Caco-2 (cell line): Measurements from ENCODE around the gene NRCAM. TPM values are rescaled to one million over a fixed set of nuclear protein-coding genes. Genes with fewer than 3 reads are reported as not detected.
"Not testable (repeated sequence)": the region's sequence is repeated elsewhere in the genome, so short reads cannot be mapped to it uniquely, and the experiment has no call there.

Experiments used
- Bru-seq: library from RNA; stranded (reverse); fragments of 400-500 nt; gene quantifications from one replicate; lab custom pipeline; 2021; lab: Mats Ljungman, UMichigan
- BruChase-seq, 2 experiments: library from RNA; stranded (reverse); fragments of 400-500 nt; gene quantifications; one replicate each; lab custom pipeline; 2021; lab: Mats Ljungman, UMichigan
- BruUV-seq: library from RNA; stranded (reverse); fragments of 400-500 nt; replicated peaks from 2 replicates; lab custom pipeline; 2021; lab: Mats Ljungman, UMichigan
- CTCF ChIA-PET: fragments of 300-600 bp; sonication (Branson Sonifier 250); formaldehyde crosslinking; loops from one replicate; lab custom pipeline; 2022; ENCODE audit warnings: antibody characterized with exemption; lab: Charles Lee
- POLR2A ChIA-PET: fragments of 300-600 bp; sonication (Branson Sonifier 250); formaldehyde crosslinking; loops from one replicate; lab custom pipeline; 2022; ENCODE audit warnings: antibody characterized with exemption; lab: Charles Lee
- DNase-seq, 2 experiments: peaks; one replicate each; pipeline versions ENCODE4 v3.0.0 to v3.0.0-alpha.2; 2020 to 2022
- H3K27me3 ChIP-seq: replicated peaks from 2 replicates; pipeline ENCODE4 v1.6.0; 2011; ENCODE audit warnings: low read length; ENCODE audit not compliant: control insufficient read depth, insufficient read depth
- H3K36me3 ChIP-seq: 2 replicates; pipeline ENCODE4 v1.5.1; 2011; ENCODE audit warnings: low read length; ENCODE audit not compliant: control insufficient read depth, insufficient read depth
- H3K4me1 ChIP-seq: fragments of 250-450 bp; sonication (Bioruptor Pico); 2 replicates; pipeline ENCODE4 v1.5.1; 2020; ENCODE audit warnings: mild to moderate bottlenecking
- H3K4me3 ChIP-seq: 2 replicates; pipeline ENCODE4 v1.5.1; 2011; ENCODE audit warnings: low read depth, mild to moderate bottlenecking, control low read depth, low read length
- H3K9me3 ChIP-seq: fragments of 250-450 bp; sonication (Bioruptor Pico); 2 replicates; pipeline ENCODE4 v1.5.1; 2020; ENCODE audit warnings: mild to moderate bottlenecking, moderate library complexity
- H3K27ac Mint-ChIP-seq: one replicate; pipeline ENCODE4 v1.8.0; 2022; ENCODE audit warnings: mixed read lengths; ENCODE audit not compliant: unreplicated experiment
- H3K27me3 Mint-ChIP-seq: one replicate; pipeline ENCODE4 v1.8.0; 2022; ENCODE audit warnings: mixed read lengths; ENCODE audit not compliant: insufficient read depth, unreplicated experiment
- H3K36me3 Mint-ChIP-seq: one replicate; pipeline ENCODE4 v1.8.0; 2022; ENCODE audit warnings: mild to moderate bottlenecking, mixed read lengths; ENCODE audit not compliant: insufficient read depth, unreplicated experiment
- H3K4me1 Mint-ChIP-seq: one replicate; pipeline ENCODE4 v1.8.0; 2022; ENCODE audit warnings: low read depth, mixed read lengths; ENCODE audit not compliant: unreplicated experiment
- H3K4me3 Mint-ChIP-seq: one replicate; pipeline ENCODE4 v1.8.0; 2022; ENCODE audit warnings: mild to moderate bottlenecking, moderate library complexity, mixed read lengths; ENCODE audit not compliant: unreplicated experiment
- H3K9me3 Mint-ChIP-seq: one replicate; pipeline ENCODE4 v1.8.0; 2022; ENCODE audit warnings: mixed read lengths; ENCODE audit not compliant: unreplicated experiment
- CTCF ChIP-seq, 2 experiments: fragments of 200-600 bp in 1 of 2; IDR thresholded peaks; 1 replicate in 1 of 2; 2 replicates in 1 of 2; pipeline versions ENCODE4 v1.5.1 to v1.8.0; 2011 to 2022; ENCODE audit warnings: antibody characterized with exemption in 1 of 2, control low read depth in 1 of 2, inconsistent platforms in 1 of 2, low read depth in 1 of 2, low read length in 1 of 2, mild to moderate bottlenecking in 1 of 2, moderate library complexity in 1 of 2; ENCODE audit not compliant: insufficient read depth in 1 of 2, severe bottlenecking in 1 of 2, unreplicated experiment in 1 of 2
- intact Hi-C: fragments of 100-400 bp; cut with micrococcal nuclease; formaldehyde crosslinking; loops from one replicate; pipeline ENCODE4 v1.10.0; 2022; ENCODE audit not compliant: unreplicated experiment
- long read RNA-seq: library from polyadenylated mRNA; stranded (forward); transcript quantifications from one replicate; pipeline ENCODE4 v2.0.0, GENCODE V29; 2022
- total RNA-seq: library from RNA; stranded (reverse); gene quantifications from 2 replicates; pipeline ENCODE4 v1.2.3, GENCODE V29; 2022

Gene NRCAM
- total RNA-seq = 85.7 and 96.2 TPM in 2 replicates
- percentile 95 among the genes with signal in this experiment for Bru-seq, nascent RNA
- BruChase-seq, experiment 1, labeled RNA remaining after a 2-hour chase = percentile 89 among the genes with signal in this experiment
- BruChase-seq, experiment 2, labeled RNA remaining after a 6-hour chase = percentile 86 among the genes with signal in this experiment
- long read RNA-seq, full-length matches to known transcripts = 9 of 54 reads
- long read RNA-seq, partial matches to known transcripts = 13 of 54 reads
- long read RNA-seq, other reads (novel, unspliced or antisense) = 32 of 54 reads

- no TSS peak for BruUV-seq
- intact Hi-C loops = loop anchor here (2.0 kb wide), 1 partner anchor 97 kb away; no protein-coding TSS in a partner anchor
- Histone ChIP-seq H3K36me3 (no peaks in the 10 kb centered on the region), H3K4me3 (peak within 1 kb of the TSS; percentile 75), H3K4me1 (peaks cover 21% of the 10 kb centered on the region), H3K27me3 (no peaks in the 10 kb centered on the region), H3K9me3 (no peaks in the 10 kb centered on the region)
- peaks cover 17% of the 10 kb centered on the region for H3K4me1 Mint-ChIP-seq
- no peaks in the 10 kb centered on the region for H3K27me3 Mint-ChIP-seq
- POLR2A ChIA-PET = interaction anchor here (0.7 kb wide), 1 partner anchor 131 kb away, joined by 4 read pairs; no protein-coding TSS in a partner anchor
- no peak within 1 kb of the TSS for H3K27ac Mint-ChIP-seq
- peak within 1 kb of the TSS; percentile 96 for H3K4me3 Mint-ChIP-seq
- CTCF ChIA-PET = no interaction called here
- DNase-seq = peak; percentile 96
- TF ChIP-seq CTCF (IDR thresholded peaks at IDR 0.05; ENCODE audit: insufficient read depth in 1 of 2, low read depth in 1 of 2, low read length in 1 of 2, severe bottlenecking in 1 of 2, unreplicated experiment in 1 of 2) = no peak
- no peaks in the 10 kb centered on the region for H3K9me3 Mint-ChIP-seq
- H3K36me3 Mint-ChIP-seq = no peaks in the 10 kb centered on the region
Measured at GRCh38 chr7:108455998-108456677, at the start of gene NRCAM. NRCAM (minus strand) TSS chr7:108456436; CDS start chr7:108240064, 216,372 bp downstream.

- H3K4me3 ChIP-seq, H3K4me3 Mint-ChIP-seq, H3K36me3 ChIP-seq, POLR2A ChIA-PET, intact Hi-C loops, CTCF ChIA-PET, H3K9me3 ChIP-seq, H3K4me1 Mint-ChIP-seq, H3K27me3 ChIP-seq, H3K9me3 Mint-ChIP-seq, BruUV-seq, H3K27ac Mint-ChIP-seq, H3K4me1 ChIP-seq, DNase-seq, H3K27me3 Mint-ChIP-seq: not testable (repeated sequence)
- H3K36me3 Mint-ChIP-seq = peaks cover 14% of the 10 kb centered on the region
Measured at GRCh38 chr7:108504576-108504975, 48.3 kb upstream of the NRCAM start.

- Histone ChIP-seq H3K4me3 (no peak overlapping the region), H3K36me3 (no peaks in the 10 kb centered on the region), H3K4me1 (no peaks in the 10 kb centered on the region), H3K27me3 (no peaks in the 10 kb centered on the region), H3K9me3 (no peaks in the 10 kb centered on the region)
- Mint-ChIP-seq H3K4me1 (no peaks in the 10 kb centered on the region), H3K4me3 (no peak overlapping the region), H3K9me3 (no peaks in the 10 kb centered on the region), H3K36me3 (peaks cover 14% of the 10 kb centered on the region), H3K27ac (no peak overlapping the region), H3K27me3 (no peaks in the 10 kb centered on the region)
- intact Hi-C loops = no loop called here
- TF ChIP-seq CTCF (IDR thresholded peaks at IDR 0.05; ENCODE audit: insufficient read depth in 1 of 2, low read depth in 1 of 2, low read length in 1 of 2, severe bottlenecking in 1 of 2, unreplicated experiment in 1 of 2) = no peak
- POLR2A ChIA-PET = no interaction called here
- no TSS peak for BruUV-seq
- DNase-seq = no peak
- CTCF ChIA-PET = no interaction called here
Measured at GRCh38 chr7:108503112-108504026, 47.1 kb upstream of the NRCAM start.
